GM19372 (cell line): ENCODE data around the gene TMEM107.

Source experiments
- ATAC-seq: cut with Tn5 transposase; IDR thresholded peaks from one replicate; pipeline ENCODE4 v1.9.1; 2021; ENCODE audit warnings: mild to moderate bottlenecking, low read depth, moderate library complexity; ENCODE audit not compliant: unreplicated experiment

Gene TMEM107

DNA sequence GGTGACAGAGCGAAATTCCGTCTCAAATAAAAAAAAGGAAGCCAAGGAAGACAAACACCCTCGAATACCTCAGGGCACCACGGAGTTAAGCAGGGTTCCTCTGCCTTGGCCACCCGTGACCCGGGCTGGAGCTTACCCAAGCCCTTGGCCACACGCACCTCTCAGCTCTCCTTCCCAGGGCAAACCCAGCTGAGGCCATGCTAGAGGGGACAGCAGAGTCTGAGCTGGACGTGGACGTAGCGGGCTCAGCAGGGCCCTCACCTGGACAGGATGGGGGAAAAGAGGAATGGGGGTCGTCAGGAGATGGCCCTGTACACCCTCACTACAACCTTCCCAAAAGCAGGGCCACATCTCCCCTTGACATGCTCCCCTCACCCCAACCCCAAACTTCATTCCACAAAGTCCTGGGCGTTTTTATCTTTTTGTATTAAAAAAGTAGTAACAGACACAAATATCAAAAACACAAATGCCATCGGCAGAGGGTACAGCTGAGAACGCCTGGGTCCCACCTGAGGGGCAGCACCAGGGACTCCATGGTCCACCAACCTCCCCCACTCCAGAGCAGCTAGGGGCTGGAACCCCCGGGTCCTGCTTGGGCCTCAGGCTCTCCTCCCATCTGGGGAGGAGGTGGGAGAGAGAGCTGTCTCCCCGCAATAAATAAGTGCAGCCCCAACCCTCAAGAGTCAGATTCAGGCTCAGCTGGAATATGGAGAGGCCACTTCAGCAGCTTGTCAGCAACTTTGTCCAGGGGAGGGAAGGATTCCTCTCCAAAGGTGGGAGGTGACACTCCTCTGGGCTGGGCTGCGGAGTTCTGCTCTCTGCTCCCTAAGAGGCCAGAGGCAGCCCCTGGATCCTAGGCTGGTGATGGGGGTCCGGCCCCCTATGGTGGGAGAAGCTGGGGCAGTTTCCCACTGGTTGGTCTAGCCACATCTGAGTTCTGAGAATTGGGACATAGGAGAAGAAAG lies 35.8 kb downstream of the TMEM107 start:
- ATAC-seq = no peak

DNA sequence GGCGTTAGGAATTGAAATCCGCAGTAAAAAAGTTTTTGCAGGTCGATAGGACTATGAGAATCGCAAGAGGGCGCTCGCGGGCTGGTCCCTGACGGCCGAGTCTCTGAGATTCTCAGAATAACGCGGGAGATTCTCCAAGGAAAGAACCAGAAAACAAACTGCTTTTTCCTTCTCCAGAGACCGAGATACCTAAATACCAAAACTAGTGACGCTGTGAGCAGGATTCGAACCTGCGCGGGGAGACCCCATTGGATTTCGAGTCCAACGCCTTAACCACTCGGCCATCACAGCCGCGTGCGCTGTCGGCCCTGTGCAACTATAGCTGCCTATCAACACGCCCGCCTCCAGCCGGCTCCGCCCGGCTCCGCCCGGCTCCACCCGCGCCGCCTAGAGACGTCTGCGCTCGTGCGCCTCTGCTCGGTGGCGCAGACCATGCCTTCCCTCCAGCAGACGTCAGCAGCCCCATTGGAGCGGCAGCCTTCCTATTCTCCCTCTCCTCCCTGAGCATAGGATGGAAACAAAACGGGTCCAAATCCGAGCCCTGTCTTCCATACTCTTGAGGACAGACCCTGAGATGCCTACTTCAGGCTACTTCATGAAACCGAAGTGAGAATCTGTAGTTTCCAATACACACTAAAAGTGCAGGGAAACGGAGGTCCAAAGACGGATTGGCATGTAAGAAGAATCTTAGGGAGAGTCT lies 37.4 kb downstream of the TMEM107 start:
- ATAC-seq = peak; percentile 93

DNA sequence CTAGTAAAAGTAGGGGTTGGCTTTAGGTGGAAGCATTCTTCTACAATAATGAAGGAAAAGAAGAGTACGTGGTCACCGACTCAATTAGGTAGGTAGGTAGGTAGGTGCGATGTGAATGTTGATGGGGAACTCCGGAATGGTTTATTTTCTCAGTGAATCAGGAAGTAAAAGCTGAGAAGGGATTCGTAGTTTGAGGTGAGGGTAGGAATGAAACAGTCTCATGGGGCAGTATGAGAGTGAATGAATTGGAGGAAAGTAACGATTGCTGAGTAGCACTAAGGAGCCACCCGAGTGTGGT lies 37.9 kb downstream of the TMEM107 start:
- no peak for ATAC-seq

DNA sequence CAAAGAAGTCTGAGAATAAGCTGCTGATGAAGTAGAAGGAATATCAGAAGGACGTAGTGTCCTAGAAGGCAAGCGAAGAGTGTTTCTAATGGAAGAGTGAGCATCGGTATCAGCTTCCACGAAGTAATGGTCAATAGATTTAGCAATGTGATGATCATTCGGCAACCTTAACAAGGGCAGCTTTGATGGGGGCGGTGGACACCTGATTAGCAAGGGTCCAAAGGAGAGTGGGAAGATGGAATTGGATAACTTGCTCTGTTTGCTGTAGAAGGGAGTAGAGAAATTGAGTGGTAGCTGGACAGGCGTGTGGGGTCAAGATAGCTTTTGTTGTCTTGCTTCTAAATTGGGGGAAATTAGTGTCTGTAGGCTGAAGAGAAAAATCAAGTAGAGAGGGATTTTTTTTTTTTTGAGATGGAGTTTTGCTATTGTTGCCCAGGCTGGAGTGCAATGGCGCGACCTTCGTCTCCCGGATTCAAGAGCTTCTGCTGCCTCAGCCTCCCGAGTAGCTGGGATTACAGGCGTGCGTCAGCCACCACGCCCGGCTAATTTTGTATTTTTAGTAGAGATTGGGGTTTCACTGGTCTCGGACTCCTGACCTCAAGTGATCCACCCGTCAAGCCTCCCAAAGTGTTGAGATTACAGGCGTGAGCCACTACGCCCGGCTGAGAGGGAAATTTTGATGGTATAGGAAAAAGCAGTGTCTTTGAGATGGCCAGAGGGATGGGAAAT lies 38.4 kb downstream of the TMEM107 start:
- ATAC-seq = no peak

DNA sequence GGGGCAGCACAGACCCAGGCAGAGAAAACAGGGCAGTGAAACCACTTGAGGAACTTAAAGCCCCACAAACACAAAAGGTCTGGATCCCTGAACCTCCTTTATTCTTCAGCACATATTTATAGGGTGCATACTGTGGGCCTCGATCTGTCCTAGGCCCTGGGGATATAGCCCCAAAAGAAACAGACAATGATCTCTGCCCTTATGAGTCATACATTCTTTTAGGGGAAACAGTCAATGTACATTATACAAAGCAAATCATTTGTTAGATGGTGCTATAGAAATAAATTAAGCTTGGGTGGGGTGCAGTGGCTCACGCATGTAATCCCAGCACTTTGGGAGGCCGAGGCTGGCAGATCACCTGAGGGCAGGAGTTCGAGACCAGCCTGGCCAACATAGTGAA lies 42.2 kb downstream of the TMEM107 start:
- ATAC-seq = no peak

DNA sequence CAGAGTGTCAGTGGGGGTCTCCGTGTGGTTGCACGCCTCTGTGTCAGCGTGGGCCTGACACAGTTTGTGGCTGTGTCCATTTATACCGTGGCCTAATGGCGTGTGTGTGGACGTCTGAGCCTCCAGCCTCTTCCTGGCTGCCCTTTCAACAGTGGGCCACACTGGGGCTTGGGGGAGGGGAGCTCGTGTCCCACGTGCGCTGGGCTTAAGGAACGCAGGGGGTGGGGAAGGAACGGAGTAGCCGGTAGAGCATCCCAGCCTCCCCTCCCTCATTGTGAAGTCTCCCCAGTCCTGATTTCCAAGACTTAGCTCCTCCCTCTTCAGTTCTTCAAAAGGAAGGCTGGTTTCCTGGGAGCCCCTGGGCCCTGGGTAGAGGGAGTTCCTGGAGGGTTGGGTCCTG lies 42.8 kb downstream of the TMEM107 start:
- no peak for ATAC-seq

DNA sequence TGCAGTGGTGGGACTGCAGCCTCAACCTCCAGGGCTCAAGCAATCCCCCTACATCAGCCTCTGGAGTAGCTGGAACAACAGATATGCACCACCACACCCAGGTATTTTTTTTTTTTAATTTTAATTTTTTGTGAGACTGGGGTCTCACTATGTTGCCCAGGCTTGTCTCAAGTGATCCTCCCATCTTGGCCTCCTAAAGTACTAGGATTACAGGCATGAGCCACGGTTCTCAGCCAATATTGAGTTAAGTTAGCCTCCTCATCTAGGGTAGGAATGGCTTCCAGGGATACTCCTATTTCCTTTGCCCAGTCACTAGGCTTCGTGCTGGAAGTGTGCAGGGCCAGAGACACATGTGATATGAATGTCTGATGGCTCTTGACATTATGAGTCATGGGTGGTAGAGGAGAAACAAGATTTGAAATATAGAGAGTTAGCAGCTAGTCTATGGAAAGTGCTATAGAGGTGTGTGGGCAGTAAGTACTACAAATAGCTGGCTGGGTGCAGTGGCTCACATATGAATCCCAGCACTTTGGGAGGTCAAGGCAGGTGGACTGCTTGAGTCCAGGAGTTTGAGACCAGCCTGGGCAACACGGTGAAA lies 44.2 kb downstream of the TMEM107 start:
- ATAC-seq = no peak

DNA sequence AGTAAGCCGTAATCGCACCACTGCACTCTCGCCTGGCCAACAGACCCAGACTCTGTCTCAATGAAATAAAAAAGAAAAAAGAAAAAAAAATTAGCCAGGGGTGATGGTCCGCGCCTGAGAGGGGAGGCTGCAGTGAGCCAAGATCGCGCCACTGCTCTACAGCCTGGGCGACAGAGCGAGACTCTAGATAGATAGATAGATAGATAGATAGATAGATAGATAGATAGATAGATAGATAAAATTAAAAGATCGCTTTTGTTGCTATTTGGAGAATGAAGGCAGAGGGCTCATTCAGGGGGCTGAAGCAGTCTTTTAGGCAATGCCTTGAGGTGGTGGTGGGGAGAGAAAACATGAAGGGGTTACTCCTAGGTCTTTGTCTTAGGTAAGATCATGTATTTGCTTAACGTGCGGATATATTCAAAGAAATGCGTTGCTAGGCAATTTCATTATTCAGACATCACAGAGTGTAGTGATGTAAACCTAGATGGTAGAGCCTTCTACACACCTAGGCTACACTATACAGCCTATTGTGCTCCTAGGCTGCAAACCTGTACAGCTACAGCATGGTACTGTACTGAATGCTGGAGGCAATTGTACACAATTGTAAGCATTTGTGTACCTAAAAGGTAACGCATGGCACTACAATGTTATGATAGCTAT lies 47.9 kb downstream of the TMEM107 start:
- no peak for ATAC-seq

DNA sequence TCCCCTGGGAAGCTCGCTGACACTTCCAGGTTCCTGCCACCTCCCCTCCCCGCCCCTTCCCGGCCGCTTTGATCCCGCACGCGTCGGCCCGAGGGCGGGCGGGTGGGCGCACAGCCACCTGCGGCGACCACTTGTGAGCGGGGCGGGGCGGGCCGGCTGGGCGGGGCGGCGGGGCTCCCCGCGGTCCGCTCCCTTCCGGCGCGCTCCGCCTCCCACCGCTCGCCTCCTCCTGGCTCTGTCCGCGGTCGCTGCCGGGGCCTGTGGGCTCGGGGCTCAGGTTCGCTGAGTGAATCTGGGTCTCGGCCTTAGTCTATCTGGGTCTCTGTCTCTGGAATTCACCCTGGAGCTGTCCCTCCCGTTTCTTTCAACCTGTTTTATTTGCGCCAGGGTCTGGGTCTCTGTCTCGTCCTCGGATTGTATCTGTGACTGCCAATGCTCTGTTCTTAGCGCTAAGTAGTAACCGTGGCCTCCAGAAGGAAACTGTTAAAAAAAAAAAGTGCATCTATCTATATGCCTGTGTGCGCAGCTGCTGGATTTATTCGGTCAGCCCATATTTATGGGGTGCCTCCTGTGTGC lies 49.6 kb downstream of the TMEM107 start:
- no peak for ATAC-seq

DNA sequence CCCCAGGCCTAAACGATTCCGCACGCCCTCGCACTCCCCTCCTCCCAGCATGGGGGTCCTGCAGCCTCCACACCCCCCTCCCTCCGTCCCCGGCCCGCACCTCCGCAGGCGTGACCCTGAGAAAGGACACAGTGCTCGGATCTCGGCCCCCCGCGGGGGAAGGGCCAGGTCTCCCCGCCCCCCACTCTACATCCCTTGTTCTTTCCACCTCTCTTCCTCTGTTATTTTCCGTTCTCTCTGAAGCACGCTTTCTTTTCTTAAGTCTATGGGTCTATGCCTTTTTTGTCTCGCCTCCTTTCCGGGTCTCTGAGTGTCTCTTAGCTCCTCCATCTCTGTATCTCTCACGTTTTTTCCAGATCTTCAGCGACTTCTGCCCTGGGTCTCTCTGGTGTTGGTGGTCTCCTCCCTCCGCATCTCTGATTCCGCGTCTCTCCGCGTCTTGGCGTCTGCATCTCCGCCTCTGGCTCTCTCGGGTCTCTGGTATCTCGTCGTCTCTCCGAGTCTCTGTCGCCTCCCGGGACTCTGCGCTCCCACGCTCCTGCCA lies 50.2 kb downstream of the TMEM107 start:
- no peak for ATAC-seq

DNA sequence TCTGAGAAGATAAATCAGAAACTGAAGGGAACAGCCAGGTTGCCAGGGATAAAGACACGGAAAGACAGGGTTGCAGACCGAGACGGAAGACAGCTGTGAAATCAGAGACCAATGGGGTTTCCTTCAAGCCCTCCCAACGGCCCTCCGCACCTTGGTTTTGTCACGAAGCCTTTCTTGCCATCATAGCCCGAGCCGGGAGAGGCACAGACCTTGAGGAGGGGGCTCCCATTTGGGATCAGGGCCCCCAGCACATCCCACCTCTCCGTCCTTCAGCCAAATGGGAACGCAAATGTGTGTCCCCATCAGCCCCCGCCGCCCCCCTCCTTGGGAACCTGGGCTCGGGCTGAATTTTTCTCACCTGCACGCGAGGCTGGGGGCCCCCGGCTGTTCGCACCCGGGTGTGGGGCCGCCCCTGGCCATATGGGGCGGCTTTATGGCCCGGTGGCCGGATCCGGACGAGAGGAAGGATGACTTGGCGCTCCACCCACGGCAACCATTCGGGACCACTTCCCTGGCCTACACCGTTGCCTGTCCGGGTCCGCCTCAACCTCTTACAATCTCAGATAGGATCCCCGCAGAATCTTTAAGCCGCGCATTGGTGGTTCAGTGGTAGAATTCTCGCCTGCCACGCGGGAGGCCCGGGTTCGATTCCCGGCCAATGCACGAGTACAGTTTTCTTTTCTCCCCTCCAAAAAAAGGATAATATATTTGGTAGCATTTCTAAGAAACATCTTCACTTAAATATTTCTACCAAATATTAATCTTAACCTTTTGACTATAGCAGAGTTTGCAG lies 50.8 kb downstream of the TMEM107 start:
- no peak for ATAC-seq

DNA sequence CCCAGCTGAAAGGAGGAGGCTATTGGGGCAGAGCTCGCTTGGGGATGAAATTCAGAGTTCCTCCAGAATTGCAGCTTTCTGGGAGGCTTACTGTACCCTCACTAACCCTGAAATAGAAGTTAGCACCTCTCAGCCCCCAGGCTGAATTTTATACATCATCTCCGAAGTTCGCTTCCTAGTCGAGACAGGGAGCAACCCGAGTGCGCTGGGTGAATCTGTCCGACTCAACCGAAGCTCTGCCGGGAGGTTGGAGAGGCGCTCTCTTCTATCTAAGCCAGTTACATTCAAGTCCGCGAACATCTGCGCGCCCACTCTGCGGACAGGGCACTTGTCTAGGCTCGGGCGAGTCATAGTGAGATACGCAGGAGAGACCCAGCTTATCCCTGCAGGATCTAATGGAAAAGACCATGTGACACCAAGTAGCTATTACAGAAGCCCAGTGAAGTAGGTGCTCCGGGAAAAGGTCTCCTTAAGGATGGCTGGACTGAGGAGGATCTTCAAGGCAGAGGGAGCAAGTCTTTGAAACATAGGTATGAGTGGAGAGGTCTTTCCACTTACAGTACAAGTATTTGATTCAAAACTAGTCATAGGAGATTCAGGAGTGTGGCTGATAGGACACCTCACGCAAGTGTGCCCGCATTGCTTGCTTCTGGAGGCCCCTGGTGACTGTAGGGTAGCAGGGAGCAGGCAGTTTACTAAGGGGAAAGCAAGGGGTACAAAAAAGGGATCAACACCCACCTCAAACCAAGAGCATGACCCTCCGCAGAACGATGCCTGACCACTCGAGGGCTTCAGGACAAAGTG lies 51.6 kb downstream of the TMEM107 start:
- no peak for ATAC-seq

DNA sequence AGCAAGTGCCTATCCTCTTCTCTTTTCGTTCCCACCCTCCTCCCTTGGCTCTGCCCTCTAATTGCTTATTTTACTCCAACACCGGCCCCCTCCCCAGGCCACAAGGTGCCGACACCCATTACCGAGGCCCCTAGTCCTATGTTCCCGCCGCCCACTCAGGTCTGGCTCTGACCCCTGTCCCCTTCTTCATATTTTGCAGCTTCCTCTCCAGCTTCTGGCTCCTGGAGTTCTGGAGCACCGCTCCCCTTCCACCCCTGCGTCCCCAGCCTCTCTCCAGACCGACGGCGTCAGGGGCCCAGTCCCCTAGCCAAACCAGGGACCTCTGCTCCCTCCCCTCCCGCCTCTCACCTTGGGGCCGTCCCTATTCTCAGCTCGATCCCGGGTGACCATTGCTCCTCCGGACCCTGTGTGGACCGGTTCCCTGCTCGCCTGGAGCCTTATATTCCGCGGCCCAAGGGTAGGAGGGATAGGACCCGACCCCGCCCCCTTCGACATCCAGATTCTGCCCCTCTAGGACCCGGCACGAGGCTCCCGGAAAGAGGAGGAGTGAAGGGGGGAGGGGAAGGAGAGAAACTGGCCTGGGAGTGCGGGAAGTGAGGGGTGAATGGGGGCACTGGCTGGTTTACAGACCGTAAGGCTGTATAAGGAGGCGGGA lies 52.4 kb downstream of the TMEM107 start, which contains the start of gene HES7:
TSS of gene HES7 (minus strand) at position 412 of the 655 bp plus-strand sequence. CDS start at position 390, 22 bp downstream.
- no peak for ATAC-seq

DNA sequence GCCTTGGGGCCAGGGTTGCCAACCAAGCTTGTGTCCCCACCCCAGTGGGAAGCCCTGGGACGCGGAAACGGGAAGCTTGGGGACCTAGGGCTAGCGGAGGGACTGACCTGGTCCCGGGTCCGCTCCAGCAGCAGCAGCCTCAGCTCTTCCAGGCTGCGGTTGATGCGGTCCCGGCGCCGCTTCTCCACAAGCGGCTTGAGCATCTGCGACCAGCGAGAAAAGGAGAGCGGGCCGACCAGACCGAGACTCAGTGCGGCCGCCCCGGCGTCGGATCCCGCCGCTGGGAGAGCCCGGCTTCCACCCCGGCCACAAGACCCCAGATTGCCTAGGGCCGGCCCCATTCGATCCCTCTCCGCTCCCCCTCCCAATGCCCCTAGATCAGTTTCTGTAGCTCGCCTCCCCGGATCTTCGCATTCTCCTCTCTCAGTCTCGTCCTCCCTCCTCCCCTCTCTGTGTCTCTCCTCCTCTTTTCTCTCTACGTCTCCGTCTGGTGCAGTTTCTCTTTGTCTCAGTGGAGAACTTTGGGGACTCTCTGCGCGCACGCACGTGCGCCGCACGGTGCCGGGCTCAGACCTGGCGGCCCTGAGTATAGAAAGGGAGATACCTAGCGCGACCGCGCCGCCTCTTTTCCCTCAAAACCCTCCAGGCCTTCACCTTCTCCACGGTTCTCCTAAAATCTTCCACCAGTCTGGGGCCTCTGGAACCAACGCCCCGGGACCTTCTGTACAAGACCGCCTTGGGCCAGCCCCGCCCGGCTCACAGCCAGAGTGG lies 53.1 kb downstream of the TMEM107 start:
- no peak for ATAC-seq
